C4-2B (cell line): ENCODE results near the gene TAS2R41.

Experiments used
- H3K27ac ChIP-seq: fragments of 450-650 bp; 2 replicates; pipeline ENCODE4 v1.5.1; 2017
- ZFX ChIP-seq: fragments of 450-650 bp; IDR thresholded peaks from 2 replicates; pipeline ENCODE4 v1.6.1; 2017
- TF ChIP-seq, protein P1 (sequence below): fragments of 450-650 bp; conservative IDR thresholded peaks from 2 replicates; pipeline ENCODE4 v1.5.1; 2017; ENCODE audit warnings: mild to moderate bottlenecking

The TAS2R41 gene

DNA sequence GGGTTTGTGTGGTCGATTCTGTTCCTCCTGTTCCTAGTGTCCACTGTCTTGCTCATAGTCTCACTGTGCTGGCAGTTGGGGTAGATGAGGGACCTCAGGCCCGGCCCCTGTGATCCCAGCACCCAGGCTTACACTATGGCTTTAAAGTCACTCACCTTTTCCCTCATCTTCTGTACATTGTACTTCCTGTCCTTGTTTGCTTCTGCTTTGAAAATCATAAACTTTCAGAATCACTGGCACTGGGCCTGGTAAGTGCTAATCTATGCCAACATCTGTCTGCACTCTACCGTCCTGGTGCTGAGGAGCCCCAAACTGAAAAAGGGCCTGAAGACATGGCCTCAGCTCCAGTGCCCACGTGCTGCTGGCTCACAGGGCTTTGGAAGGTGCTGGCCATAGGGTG lies 40.1 kb upstream of the TAS2R41 start:
- no peak for TF ChIP-seq ZFX
- TF ChIP-seq, protein P1, sequence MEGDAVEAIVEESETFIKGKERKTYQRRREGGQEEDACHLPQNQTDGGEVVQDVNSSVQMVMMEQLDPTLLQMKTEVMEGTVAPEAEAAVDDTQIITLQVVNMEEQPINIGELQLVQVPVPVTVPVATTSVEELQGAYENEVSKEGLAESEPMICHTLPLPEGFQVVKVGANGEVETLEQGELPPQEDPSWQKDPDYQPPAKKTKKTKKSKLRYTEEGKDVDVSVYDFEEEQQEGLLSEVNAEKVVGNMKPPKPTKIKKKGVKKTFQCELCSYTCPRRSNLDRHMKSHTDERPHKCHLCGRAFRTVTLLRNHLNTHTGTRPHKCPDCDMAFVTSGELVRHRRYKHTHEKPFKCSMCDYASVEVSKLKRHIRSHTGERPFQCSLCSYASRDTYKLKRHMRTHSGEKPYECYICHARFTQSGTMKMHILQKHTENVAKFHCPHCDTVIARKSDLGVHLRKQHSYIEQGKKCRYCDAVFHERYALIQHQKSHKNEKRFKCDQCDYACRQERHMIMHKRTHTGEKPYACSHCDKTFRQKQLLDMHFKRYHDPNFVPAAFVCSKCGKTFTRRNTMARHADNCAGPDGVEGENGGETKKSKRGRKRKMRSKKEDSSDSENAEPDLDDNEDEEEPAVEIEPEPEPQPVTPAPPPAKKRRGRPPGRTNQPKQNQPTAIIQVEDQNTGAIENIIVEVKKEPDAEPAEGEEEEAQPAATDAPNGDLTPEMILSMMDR, result no peak
- no peak overlapping the region for H3K27ac ChIP-seq

DNA sequence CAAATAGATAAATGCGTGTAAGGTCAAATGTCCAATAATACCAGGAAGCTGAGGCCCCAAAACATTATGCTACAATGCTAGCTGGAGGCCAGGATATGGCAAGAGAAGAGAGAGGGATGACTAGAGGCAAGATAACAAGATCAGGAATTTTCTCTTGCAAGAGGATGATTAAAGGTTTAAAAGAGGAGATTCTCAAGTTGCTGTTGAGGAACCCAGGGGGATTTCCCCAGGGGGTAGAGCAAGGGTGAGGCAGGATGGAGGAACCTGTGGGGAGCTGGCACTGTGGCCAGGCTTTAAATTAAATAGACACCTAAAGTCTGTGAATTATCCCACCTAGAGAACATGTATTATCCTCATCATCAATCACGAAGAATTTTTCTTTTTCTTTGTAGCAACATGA lies 37.8 kb upstream of the TAS2R41 start:
- TF ChIP-seq ZFX, result no peak
- TF ChIP-seq, protein P1, result no peak
- H3K27ac ChIP-seq, result no peak overlapping the region

DNA sequence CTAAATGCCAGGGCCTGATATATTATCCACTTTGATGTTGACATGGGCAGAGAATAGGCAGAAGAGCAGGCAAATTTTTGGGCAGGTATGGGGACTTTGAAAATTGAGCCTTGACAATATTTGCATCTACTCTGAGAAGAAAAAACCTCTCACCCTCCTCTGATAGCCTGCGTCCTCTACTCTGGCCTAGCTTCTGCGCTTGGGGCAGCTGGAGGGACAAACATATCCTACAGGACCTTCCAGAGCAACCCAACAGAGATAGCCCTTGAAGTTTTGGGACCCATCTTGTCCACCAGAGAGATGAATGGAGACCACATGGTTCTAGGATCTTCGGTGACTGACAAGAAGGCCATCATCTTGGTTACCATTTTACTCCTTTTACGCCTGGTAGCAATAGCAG lies 34.5 kb upstream of the TAS2R41 start, which contains the start of gene TAS2R60:
Gene TAS2R60, plus strand, starts transcription at position 301 of the 400 bp plus-strand sequence. Its CDS starts 0 bp downstream, at position 301.
- TF ChIP-seq, protein P1, result no peak
- no peak for TF ChIP-seq ZFX
- no peak within 1 kb of the TSS for H3K27ac ChIP-seq

DNA sequence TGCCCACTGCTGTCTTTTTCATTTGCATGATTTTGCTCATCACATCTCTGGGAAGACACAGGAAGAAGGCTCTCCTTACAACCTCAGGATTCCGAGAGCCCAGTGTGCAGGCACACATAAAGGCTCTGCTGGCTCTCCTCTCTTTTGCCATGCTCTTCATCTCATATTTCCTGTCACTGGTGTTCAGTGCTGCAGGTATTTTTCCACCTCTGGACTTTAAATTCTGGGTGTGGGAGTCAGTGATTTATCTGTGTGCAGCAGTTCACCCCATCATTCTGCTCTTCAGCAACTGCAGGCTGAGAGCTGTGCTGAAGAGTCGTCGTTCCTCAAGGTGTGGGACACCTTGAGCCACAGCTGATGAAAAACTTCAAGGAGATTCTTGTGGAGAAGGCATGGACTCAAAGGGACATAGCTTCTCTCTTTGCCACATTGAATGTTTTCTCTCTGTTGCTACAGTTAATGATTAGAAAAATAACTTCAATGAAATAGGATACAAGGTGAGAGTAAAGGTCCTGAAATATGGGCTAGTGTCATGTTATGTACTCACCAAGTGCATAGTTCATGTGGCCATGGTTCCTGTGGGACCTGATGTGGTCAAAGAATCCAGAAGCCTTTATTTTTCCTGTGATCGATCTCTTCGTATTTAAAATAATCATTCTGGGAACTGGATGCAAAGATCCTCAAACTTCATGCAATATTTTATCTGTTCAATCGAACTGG lies 33.5 kb upstream of the TAS2R41 start:
- no peak overlapping the region for H3K27ac ChIP-seq

DNA sequence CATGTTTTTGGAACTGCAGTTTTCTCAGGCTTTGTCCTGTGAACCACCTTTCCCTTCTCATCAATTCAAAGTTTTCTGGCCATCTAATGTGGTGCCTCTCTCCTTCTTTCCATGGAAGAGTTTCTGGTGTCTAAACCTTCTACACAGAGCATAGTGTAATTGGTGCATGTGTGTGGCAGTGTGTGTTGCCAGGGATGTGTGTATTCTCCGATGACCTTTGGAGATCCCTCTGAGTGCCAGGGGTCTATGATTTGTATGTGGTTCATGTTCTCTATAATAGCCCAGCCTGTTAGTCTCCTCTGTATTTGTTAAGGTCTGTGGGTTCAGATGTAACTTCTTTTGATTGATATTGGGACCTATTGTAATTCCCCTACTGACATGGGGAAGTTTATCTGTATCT lies 32.9 kb upstream of the TAS2R41 start:
- TF ChIP-seq, protein P1, result no peak
- TF ChIP-seq ZFX, result no peak
- H3K27ac ChIP-seq, result no peak overlapping the region

More for the DNA sequence above, 33.5 kb upstream of the TAS2R41 start:
- TF ChIP-seq ZFX, result no peak
- TF ChIP-seq, protein P1, result no peak

DNA sequence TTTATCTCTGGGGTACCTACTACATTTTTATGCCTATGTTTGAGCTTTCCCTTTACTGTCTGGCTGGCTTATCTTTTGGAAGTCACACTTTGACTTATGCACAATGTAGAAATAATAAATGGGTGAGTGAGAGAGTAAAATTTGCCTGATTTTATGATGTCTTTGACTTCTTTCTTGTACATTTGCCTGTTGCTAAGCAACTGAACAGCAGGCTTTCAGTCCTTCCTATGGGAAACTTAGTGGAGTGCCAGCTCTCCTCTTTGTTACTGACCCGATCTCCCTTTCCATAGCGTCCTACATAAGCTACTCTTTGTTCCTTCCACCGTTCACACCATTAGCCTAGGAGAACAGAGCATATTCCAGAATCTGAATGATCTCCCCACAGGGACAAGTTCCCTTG lies 30.2 kb upstream of the TAS2R41 start:
- H3K27ac ChIP-seq, result no peak overlapping the region
- TF ChIP-seq, protein P1, result no peak
- no peak for TF ChIP-seq ZFX

DNA sequence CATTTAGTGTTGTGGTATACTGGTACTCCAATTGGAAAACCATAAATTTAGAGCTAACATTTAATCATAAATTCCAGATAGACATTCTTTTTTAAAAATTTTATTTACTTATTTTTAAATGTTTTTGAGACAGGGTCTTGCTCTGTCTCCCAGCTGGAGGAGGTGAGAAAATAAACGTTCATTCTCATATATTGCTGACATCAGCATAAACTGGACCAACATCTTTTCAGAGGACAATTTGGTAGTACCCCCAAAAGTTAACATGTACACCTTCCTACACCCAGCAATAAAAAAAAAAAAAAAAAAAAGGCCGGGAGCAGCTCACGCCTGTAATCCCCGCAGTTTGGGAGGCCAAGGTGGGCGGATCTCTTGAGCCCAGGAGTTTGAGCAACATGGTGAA lies 29.2 kb upstream of the TAS2R41 start:
- no peak overlapping the region for H3K27ac ChIP-seq
- TF ChIP-seq ZFX, result no peak
- TF ChIP-seq, protein P1, result no peak
